HG02840 (cell line): ENCODE results near the gene ATXN7L1.

Experiments used
- ATAC-seq: cut with Tn5 transposase; IDR thresholded peaks from one replicate; pipeline ENCODE4 v1.9.1; 2021; ENCODE audit warnings: mild to moderate bottlenecking, moderate library complexity, moderate number of reproducible peaks; ENCODE audit not compliant: unreplicated experiment, low FRiP score

The ATXN7L1 gene

GRCh38 chr7:105829681-105830322, 46.6 kb downstream of the ATXN7L1 start:
- ATAC-seq: no peak

DNA sequence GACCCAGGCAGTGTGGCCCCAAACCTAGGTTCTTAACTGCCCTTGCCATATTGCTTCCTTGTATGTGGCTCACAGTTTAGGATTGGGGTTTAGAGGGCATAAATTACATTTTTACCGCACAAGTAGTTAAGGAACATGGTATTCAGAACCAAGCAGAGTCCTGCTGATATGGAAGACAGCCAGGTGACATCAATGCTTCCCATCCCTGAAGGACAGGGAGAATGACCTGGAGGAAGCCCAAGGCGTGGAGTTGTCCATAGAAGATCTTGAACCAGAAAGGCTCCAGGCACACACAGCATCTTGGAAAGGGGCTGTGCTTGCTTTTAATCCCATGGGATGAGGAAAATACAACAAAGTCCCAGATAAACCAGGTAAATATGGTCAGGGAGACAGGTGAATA, 48.3 kb downstream of the ATXN7L1 start:
- no peak for ATAC-seq

GRCh38 chr7:105827151-105827875, 49.1 kb downstream of the ATXN7L1 start:
- no peak for ATAC-seq

GRCh38 chr7:105826143-105826542, 50.3 kb downstream of the ATXN7L1 start:
- ATAC-seq: no peak

GRCh38 chr7:105825371-105825770, 51.0 kb downstream of the ATXN7L1 start:
- ATAC-seq: no peak

GRCh38 chr7:105822806-105823205, 53.6 kb downstream of the ATXN7L1 start:
- ATAC-seq: no peak

GRCh38 chr7:105821527-105821926, 54.9 kb downstream of the ATXN7L1 start:
- no peak for ATAC-seq

DNA sequence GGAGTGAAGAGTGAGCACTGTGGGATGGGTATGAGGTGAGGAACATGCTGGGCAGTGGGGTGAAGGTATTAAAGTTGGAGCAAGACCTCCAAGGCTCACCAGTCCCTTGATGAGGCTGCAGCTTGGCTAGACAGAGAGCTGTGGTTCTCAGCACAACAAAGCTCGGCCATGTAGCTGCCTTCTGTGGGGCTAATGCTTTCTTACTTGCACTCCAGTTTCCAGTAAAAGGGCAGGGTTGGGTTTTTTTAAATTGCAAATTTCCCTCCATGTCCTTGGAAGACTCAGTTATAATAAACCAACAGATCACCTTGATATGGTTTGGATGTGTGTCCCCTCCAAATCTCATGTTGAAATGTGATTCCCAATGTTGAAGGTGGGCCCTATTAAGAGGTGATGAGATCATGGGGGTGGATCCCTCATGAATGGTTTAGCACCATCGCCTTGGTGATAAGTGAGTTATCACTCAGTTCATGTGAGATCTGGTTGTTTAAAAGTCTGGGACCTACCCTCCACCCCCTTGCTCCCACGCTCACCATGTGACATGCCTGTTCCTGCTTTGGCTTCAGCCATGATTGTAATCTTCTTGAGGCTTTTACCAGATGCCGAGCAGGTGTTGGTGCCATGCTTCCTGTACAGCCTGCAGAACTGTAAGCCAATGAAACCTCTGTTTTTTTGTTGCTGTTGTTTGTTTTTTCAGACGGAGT, 55.9 kb downstream of the ATXN7L1 start:
- no peak for ATAC-seq

GRCh38 chr7:105819559-105819958, 56.8 kb downstream of the ATXN7L1 start:
- no peak for ATAC-seq

DNA sequence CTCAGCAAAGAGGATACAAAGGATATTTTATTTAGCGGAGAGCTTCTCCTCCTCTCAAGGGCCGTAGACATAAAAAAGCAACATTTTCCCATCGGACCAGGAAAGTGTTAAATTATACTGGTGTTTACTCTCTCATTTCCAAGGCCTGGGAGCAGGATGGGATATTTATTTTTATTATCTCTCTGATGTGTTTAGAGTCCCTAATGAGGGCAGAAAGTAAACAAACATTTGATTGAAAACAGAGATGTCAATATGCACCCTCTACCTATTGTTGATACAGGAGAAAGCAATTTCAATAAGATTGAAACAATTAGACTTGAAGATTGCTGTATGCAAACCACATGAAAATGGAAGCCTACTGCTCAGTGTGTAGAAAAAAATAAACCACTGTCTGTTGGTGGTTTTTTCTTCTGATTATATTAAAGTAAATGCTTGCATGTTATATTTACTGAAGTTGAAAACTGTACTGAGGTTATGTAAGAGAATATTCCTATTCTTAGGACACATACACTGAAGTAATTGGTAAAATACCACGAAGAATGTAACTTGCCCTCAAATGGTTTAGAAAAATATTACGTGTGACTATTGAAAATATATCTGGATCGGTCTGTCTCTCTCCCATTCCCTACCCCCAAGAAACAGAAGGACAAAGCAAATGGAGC, 59.3 kb downstream of the ATXN7L1 start:
- no peak for ATAC-seq

DNA sequence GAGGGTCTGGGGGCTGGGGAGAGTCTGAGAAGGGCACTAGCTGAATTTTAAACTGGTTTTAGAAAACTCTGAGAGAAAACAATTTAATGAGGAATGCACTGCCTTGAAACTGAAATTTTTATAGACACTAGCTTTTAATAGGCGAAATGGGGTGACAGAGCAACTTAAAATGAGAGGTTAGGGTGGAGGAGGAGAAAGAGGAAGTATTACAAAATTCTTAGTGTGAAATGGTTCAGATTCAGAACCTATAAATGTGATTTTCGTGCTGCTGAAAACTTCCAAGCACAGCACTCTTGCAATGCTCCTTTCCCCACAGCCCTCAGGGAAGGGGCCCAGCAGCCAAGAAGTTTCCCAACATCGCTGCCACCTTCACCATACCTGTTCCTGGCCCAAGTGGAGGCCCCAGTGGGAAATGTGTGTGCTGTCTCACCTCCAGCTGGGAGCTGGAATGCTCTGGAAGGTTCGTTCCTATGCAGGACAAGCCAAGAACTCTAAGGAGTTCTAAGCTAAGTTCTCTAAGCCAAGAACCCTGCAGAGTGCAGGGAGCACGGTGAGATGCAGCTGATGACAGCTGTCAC, 60.0 kb downstream of the ATXN7L1 start:
- ATAC-seq: no peak

- ATAC-seq: no peak
These were observed 60.8 kb downstream of the ATXN7L1 start for GRCh38 chr7:105815576-105815975.

DNA sequence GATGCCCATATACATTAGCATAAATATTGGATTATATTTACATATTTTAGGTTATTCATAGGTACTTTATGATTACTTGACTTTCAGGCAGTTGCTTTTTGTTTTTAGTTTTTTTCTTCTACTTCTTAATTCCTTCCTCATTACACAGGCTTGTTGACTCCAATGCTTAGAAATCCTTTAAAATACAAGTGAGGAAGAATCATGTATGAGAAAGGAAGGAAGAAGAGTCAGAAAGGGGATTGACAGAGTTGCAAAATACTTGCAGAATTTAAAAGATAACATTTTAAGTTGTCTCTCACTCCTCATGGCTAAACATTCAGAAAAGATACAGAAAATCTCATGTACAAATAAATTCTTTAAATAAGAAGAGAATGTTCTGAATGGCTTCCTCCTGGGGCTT, 61.9 kb downstream of the ATXN7L1 start:
- no peak for ATAC-seq

- ATAC-seq: no peak
These were observed 65.1 kb downstream of the ATXN7L1 start for GRCh38 chr7:105811189-105811847.

DNA sequence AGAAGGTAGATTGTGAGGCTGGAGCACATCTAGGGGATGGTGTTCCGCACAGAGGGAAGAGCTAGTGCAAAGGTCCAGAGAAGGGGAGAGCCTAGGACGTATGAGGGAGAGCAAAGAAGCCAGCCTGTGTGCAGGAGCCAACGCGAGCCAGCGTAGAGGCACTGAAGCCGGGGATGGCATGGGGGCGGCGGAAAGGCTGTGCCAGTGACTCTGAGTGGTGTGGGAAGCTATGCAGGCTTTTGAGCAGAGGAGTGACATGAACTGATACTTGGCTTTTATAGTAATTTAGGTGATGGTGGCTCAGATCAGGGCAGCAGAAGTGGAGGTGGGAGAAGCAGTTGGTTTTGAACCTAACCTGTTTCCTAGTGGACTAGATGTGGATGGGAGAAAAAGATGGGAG, 65.8 kb downstream of the ATXN7L1 start:
- no peak for ATAC-seq

- ATAC-seq: peak; percentile 99
These were observed 67.5 kb downstream of the ATXN7L1 start for GRCh38 chr7:105808703-105809590.

DNA sequence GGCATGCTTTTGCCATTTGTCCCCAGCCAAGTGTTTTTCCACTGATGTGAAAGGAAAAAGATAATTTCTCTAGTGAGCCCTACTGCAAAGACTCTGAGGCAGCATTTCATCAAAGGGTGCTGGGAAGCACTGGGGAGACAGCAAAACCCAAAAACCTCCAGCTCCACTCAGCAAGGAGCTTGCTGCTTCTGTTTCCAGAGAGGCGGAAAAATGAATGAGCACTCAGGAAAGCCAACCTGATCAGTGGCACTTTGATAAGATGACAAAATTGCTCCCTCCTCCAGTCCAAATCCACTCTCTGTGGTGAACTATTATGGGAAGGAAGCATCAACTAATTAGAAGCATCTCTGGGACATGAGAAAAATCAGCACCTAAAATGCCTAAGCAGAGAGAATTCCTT, 68.2 kb downstream of the ATXN7L1 start:
- no peak for ATAC-seq

DNA sequence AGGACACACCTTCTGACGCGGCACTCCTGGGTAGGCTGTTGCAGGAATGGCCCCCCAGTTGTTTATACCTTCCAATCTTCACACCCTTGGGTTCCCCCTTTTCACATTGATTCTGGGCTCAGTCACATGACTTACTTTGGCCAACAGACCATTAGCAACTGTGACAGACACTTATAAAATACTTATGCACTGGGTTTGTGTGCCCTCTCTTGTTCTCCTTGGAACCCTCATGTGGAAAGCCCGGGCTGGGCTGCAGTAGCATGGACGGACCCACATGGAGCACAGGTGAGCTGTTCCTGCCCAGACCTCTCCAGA, 69.0 kb downstream of the ATXN7L1 start:
- ATAC-seq: no peak
